Stimulated activated CD4-positive, alpha-beta T cell treated with anti-CD3 and anti-CD28 coated beads, Interleukin-12 subunit alpha, Interleukin-12 subunit beta, amount 100 ng/mL, for 48 hours (primary cell): Measurements from ENCODE around the gene EYS.

ENCODE experiments used
- DNase-seq, 3 donors: peaks; one replicate each; pipeline ENCODE4 v3.0.0-alpha.2; 2020; ENCODE audit warnings: low read depth in 2 of 3, low spot score in 1 of 3

EYS gene

DNA sequence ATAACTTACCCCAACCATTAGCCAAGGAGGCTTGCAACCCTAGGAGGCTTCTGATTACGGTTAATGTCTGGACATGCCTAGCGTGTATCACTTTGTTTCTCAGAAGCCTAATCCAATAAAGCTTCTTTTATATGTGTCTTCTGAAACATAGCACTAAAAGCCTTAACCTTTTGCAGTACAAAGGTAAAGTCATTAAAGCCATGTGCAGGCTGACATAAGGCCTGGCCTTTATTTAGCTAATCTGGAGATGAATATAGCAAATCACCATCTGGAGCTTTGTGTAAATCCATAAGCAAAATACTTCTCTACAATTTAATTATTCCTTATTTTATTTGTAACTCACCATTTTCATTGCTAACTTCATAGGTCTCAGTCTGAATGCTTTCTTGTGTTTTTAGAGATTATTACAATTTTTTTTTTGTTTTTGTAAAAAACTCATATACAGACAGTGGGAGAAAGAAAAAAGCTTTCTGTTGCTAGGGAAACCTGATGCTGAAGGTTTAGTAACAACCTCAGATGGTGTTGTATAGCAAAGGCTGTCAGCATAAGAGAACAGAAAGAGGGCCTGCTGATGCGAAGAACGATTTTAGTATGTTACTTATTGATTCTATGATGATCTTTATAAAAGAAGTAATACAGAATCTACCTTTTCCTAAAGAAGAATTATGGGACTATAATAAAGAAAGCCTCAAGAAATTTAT lies at the start of gene EYS:
Gene EYS (minus strand): TSS at position 101 of the 701 bp plus-strand sequence. CDS start 211,816 bp downstream, outside the sequence.
- no peak for DNase-seq

DNA sequence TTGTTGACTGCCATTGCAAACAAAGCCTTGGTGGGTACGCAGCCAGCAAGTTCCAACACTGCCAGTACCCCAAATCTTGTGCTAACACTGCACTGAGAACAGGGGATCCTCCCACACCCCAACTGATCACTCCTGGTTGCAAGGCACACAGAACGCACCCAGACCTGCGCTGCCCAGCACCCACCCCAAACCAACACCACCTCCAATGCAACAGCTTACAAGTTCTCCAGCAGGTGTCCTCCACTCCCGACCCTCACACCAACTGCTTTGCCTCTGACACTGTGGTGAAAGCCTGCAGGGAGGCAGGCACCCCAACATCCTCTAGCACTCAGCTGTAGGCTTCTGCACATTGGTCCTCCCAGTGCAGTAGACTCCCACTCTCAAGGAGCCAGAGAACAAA lies 39.3 kb upstream of the EYS start:
- no peak for DNase-seq

DNA sequence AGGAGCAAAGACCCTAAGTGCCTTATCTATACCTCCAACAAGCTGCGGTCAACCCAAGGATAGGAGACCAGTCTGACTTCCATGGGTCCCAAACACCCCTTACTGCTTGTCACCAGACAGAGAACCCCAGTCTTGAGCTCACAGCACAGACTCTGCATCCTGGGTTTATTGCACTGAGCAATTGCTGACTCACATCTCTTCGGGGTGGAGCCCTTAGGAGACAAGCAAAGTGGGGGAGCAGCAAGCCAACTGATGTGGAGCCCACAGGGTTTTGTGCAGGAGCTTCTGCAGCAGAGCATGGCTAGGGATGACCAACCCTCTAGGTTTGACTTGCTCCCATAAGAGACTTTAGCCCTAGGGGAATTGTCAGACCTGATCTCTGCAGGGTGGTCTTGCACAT lies 38.6 kb upstream of the EYS start:
- no peak for DNase-seq

DNA sequence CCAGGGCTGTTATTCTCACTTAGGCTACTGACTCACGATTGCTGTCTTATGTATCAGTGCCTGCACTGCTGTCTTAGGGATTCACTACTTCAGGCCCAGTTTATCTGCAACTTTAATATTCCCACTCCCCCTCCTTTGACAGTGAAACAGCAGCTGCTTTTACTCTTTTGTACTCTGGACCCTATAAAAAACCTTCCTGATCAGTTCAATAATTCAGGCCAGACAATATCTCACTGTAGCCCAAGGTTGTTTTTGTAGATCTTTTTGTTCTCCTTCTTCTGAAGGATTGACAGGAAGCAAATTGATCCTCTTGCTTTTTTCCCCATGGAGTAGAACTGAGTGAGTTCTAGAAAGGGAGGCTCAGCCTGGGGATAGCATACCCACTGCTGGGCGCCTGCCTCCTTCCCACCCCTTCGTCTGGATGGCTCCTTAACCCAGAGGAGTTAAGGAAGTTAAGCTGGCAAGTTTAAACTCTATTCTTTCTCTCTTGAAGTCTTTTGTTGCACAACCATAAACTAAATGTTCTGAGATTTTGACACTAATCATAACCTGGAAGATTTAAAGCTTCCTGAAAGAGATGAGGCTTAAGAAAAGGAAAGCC lies 22.0 kb upstream of the EYS start:
- no peak for DNase-seq

DNA sequence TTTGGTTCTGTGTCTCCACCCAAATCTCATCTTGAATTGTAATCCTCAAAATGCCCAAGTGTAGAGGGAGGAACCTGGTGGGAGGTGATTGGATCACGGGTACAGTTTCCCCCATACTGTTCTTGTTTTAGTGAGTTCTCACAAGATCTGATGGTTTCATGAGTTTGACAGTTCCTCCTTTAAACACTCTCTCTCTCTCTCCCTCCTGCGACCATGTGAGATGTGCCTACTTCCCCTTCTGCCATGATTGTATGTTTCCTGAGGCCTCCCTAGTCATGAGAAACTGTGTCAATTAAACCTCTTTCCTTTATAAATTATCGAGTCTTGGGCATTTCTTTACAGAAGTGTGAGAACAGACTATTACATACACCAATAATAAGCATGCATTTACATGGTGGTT lies 12.1 kb upstream of the EYS start:
- DNase-seq: no peak

DNA sequence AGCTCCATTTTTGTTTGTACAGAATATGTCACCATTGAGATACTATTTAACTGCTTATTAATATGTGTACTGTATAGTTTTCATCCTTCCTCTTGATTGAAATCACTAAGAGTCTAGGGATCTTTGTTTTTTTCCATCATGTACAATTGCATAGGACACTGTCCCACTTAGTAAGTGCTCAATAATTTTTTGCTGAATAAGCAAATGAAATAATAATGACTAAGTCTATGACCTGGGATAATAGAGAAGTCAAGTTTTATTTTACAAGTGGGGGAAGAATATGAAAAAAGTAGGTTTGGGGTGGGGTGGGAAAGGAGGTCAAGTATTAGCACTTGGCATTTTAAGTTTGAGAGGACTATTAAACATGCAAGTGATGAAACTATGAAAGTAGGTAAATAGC lies 4.5 kb upstream of the EYS start:
- DNase-seq: no peak

DNA sequence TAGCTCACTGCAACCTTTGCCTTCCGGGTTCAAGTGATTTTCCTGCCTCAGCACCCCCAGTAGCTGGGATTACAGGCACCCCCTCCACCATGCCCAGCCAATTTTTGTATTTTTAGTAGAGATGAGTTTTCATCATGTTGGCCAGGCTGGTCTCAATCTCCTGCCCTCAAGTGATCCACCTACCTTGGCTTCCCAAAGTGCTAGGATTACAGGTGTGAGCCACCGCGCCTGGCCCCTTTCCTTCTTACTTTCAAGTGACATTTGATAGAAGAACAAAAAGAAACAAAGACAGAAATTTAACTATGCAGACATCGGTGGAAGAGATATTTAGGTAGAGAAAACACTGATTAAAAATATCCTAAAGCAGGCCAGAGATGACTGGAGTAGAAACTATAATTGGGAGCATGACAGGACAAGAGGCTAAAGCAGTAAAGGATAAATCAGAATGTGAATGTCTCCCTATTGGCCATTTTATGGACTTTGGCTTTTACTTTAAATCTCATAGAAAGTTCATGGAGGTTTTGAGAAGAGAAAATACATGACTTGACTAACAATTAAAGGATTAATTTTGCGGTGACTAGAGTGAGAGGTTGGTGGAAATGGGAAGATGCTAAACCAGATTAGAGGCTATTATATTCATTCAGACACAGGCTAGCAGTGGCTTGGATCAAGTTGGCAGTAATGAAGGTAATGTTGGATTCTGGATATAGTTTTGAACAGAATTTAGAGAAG lies 2.2 kb upstream of the EYS start:
- DNase-seq: no peak

DNA sequence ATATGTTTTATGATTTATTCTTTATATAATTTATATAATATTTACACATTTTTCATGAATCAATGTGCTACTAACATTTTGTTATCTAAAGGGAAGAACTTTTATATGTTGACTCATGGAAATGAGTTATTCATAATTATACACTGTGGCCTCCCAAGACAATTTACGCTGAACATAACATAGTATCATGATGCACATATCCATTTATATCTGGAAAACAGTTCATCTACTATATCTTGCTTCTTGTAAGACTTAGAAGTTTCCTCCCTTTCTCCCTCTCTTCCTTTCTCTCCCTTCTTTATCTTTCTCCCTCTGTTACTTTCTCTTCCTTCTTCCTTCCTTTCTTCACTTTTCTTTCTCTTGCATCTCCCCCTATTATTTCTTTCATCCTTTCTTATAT lies 1.1 kb upstream of the EYS start:
- no peak for DNase-seq

DNA sequence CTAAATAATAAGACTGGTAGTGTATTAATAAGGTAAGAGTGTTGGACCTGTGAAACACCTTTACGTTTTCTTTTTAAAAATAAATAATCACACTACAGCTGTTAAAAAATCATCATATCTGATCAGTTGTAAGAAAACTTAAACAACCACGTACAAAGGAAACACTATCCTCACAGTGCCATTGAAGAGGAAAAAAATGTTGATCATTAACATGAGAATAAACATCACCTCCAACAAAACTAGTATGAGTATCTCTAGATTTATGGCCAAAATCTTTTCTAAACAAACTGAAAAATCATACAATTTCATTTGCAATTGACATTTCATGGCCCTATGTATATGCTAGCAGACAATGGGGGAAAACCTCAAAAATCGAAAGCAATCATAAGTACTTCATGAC lies 590 bp downstream of the EYS start:
- DNase-seq: no peak

DNA sequence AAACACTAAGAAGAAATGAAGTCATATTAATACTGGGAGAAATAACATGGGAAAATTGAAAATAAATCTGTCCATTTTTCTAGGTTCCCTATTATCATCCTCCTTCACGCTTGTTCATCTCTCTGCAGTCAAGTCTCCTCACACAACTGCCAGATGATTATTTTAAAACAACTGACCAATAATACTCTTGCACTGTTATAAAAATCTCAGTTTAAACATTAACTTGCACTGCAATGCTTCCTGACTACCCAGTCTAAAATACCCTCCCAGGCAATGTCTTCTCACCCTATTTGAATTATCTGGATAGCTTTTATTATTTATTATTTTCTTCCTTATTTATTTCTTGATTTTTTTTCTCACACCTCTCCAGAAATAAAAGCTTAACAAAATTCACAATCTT lies 5.7 kb downstream of the EYS start:
- no peak for DNase-seq

DNA sequence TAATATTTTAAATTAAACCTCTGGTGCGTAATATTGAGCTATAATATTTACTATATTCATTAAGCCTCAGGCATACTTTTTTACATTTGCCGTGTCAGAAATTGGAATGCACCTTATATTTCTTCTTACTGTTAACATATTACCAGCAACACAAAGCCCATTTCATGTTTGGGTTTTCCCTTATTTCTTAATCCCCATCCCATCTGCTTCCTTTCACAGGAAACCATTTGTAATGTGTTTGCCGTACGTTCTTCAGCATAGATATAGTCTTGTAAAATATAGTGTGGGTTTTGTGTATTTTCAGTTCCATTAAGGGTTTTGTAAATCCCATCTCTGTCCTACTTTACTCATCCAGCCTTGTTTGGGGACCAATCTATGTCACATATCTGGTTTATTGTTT lies 6.5 kb downstream of the EYS start:
- no peak for DNase-seq

DNA sequence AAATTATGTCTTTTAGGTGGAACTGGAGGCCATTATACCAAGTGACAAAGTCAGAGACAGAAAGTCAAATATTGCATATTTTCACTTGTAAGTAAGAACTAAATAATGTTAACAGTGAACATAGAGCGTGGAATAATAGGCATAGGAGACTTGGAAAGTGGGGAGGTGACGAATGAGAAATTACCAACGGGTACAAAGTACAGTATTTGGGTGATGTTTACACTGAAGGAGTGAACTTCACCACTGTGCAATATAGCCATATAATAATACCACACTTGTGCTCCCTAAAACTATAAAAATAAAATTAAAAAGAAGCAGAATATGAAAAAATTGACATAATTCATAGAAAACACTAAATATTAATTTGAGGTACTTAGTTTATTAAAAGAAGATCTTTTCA lies 14.9 kb downstream of the EYS start:
- no peak for DNase-seq

DNA sequence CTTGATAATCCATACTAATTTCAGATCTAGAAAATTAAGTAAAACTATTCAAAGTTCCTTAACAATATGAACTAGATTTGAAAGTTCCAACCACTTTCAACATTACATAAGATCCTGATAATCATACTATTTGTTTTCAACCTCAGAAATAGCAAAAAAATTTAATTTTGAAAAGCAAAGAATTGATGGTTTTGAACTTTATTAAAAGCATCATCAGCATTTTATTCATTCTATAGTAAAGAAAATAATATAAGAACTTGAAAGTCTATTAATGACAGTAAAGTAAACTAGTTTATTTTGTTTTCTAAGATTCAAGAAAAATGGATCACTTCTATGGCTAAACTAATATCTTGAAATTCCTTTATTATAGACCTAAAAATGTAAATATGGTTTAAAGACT lies 26.8 kb downstream of the EYS start:
- no peak for DNase-seq

DNA sequence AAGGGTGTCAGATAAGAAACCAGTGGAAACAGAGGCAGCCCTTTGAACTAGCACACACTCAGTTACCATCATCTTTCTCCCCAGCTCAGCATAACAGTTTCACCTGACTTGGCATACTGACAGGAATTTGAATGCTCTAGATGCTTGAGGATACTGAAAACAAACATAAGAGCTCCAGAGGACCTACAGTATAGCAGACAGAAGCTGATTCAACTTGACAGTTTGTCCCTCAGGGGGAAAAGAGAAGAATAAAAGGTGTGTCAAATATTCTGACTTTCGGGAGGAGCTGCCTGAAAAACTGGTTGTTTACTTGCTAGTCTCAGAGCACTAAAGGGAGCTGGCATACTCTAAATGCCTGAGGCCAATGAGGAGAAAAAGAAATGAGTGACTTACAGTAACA lies 35.1 kb downstream of the EYS start:
- DNase-seq: no peak

DNA sequence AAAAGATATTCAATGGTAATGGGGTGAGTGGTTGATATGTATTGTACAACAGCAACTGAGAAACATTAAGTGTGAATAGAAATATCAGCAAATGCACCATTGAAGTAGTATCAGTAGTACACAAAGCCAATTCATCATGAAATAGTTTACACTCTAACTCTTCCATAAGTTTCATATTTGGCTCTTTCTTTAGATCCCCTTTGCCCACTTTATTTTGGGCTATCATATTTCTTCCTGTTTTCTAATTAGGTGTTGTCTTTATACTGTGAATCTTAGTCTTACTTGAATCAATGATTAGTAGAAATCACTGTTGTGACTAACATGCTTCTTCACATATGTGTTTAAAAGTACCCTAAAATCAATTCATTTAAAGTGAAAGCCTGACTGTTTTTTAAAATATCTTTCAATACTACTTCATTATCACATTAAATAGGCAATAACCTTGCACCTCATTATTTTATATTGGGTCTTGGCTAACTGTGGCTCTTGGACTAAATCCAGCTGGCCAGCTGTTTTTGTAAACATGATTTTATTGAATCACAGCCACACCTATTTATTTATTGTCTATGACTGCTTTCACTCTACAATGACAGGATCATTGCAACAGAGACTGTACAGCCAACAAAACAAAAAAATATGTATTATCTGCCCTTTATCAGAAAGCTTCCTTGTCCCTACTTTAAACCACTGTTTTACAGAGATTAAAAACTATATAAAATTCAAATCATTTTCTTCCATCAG lies 38.9 kb downstream of the EYS start:
- no peak for DNase-seq

DNA sequence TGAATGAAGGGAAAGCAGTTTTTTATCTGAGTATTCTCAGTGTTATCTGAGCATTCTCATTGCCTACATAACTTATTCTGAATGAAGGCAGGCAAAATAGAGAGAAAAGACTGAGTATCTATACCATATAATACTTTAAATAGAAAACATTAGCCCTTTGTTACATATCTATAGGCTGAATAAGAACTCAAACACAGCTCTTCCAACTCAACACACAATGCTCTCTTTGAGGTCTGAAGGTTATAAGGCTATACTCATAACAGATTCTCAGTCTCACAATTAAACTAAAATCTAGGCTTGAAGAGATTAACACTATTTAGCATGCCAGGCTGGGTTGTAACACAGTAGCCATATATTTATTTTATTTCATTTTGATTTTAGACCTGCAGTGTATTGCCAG lies 56.9 kb downstream of the EYS start:
- DNase-seq: no peak

DNA sequence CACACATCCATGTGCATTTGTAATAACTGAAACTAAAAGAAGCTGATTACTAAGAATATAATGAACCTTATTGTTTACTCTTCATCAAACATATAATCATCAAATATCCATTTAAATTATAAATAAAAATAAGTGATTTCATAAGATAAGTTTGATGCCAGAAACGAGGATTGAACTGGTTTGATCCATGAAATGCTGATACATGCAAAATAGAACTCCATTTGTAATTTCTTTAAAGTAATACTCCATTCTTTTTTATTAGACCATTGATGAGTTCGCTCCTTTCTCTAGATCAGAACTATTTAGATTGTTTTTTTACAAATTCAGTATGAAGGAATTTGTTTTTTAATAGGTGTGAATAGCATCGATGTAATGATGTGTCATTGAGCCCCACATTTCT lies 57.6 kb downstream of the EYS start:
- no peak for DNase-seq

DNA sequence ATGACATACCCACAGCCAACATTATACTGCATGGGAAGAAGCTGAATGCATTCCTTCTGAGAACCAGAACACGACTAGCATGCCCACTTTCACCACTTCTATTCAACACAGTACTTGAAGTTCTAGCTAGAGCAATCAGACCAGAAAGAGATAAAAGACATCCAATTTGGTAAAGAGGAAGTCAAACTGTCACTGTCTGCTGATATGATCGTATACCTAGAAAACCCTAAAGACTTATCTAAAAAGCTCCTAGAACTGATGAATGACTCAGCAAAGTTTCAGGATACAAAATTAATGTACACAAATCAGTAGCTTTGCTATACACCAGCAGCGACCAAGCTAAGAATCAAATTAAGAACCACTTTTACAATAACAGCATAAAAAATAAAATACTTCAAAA lies 60.5 kb downstream of the EYS start:
- DNase-seq: no peak

DNA sequence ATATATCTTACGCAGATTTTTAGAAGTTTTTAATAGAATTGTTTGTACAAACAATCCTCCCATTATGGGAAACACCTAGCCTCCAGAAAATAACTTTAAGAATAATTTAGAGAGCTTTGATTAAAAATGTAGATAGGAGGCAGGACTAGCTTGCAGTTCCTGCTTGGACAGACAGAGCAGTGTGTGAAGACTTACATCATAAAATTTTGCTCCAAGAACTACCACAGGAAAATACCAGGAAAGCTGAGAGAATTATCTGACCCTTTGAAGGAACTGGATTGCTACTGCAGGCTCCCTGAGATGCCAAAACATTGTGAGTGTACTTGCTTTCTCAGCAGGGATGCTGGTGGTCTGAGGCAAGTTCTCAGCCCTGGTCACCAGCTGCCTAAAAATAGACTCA lies 64.2 kb downstream of the EYS start:
- no peak for DNase-seq

DNA sequence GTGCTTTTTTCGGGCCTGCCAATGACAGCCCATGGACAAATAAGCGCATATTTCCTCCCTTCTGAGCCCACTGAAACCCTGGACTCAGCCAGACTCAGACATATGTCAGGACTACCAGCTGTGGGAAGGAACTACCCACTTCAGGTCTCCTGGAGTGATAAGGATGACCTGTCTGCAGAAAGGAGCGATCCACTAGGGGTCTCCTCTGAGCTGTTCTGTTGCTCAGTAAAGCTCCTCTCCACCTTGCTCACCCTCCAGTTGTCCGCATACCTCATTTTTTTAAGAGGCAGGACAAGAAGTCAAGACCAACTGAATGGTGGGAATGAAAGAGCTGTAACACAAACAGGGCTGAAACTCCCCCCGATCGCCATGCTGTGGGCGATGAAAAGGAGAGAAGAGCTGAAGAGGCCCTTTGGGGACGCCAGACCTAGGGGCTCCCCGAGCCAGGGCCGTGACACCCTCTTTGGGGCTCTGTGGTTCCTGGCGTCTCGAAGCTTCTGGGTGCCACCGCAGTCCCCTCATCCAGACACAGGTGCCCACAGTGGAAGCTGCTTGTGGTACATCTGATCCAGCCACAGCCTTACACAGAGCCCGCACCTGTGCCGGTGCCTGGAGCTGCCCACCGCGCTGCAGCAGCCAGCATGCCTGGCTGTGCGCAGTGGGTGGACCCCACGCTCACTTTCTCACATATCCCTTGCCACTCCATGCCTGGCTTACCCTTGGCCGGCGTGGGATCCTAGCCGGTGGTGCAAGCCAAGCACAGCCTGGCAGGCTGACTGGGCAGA lies 68.8 kb downstream of the EYS start:
- no peak for DNase-seq
